Activated naive CD4-positive, alpha-beta T cell treated with anti-CD3 and anti-CD28 coated beads, Interleukin-2, amount 10 ng/mL, durations not matched to agents 7 days and 5 days (primary cell): ENCODE measurements around the gene NDUFV2.

Experiments used
- CTCF ChIA-PET: fragments of 350-600 bp; sonication (Branson Sonifier 250); formaldehyde crosslinking; loops from one replicate; lab custom pipeline; 2021; ENCODE audit warnings: antibody characterized with exemption; lab: Charles Lee
- DNase-seq: peaks from one replicate; pipeline ENCODE4 v3.0.0-alpha.2; 2020
- H3K27ac Mint-ChIP-seq: one replicate; pipeline ENCODE4 v1.8.0; 2021; ENCODE audit warnings: mild to moderate bottlenecking, moderate library complexity, mixed read lengths
- H3K27me3 Mint-ChIP-seq: one replicate; pipeline ENCODE4 v1.8.0; 2021; ENCODE audit warnings: mild to moderate bottlenecking, mixed read lengths
- H3K36me3 Mint-ChIP-seq: one replicate; pipeline ENCODE4 v1.8.0; 2021; ENCODE audit warnings: mixed read lengths
- H3K4me1 Mint-ChIP-seq: one replicate; pipeline ENCODE4 v1.8.0; 2021; ENCODE audit warnings: mixed read lengths
- H3K4me3 Mint-ChIP-seq: one replicate; pipeline ENCODE4 v1.8.0; 2021; ENCODE audit warnings: mild to moderate bottlenecking, moderate library complexity, mixed read lengths
- H3K9me3 Mint-ChIP-seq: one replicate; pipeline ENCODE4 v1.8.0; 2021; ENCODE audit warnings: mixed read lengths

NDUFV2 gene

GRCh38 chr18:9182852-9183399, 80.4 kb downstream of the NDUFV2 start:
- H3K36me3 Mint-ChIP-seq = peaks cover 43% of the 10 kb centered on the region
- no peak overlapping the region for H3K27ac Mint-ChIP-seq
- DNase-seq = no peak
- peaks cover 22% of the 10 kb centered on the region for H3K4me1 Mint-ChIP-seq
- H3K4me3 Mint-ChIP-seq = no peak overlapping the region
- no peaks in the 10 kb centered on the region for H3K27me3 Mint-ChIP-seq
- H3K9me3 Mint-ChIP-seq = no peaks in the 10 kb centered on the region
- CTCF ChIA-PET = no interaction called here
